Pancreas (tissue), 10 donors: ENCODE results near the gene NKD2. TPM values are rescaled to one million over a fixed set of nuclear protein-coding genes. Genes with fewer than 3 reads are reported as not detected.
A peak's percentile ranks its signal among the peaks of the same experiment; 100 is the strongest.

Experiments
- ATAC-seq, 4 donors: fragments of 200-7000 bp; cut with Tn5 transposase; one replicate each; pipeline versions ENCODE4 v1.8.0 to v1.9.1; 2020; ENCODE audit warnings: mild to moderate bottlenecking in 4 of 4, moderate library complexity in 4 of 4
- DNase-seq, 6 donors: peaks; one replicate each; pipeline ENCODE4 v3.0.0-alpha.2; 2020
- FAIRE-seq: peaks from 2 replicates; lab custom pipeline; 2012; peaks lifted over from hg19 to GRCh38; lab: Jason Lieb, UNC
- H3K27ac ChIP-seq, 4 donors: fragments of 200-600 bp; sonication (generic); 1 replicate in 3 of 4; 2 replicates in 1 of 4; pipeline versions ENCODE4 v1.5.0 to v1.8.0; 2020
- H3K27me3 ChIP-seq, 4 donors: fragments of 200-600 bp; one replicate each; pipeline ENCODE4 v1.8.0; 2021
- H3K36me3 ChIP-seq, 3 donors: fragments of 200-600 bp; sonication (generic) in 1 of 3; one replicate each; pipeline versions ENCODE4 v1.5.0 to v1.8.0; 2020 to 2021
- H3K4me1 ChIP-seq, 3 donors: fragments of 200-600 bp; one replicate each; pipeline ENCODE4 v1.8.0; 2021
- H3K4me3 ChIP-seq, 4 donors: fragments of 200-600 bp; sonication (generic) in 2 of 4; one replicate each; pipeline versions ENCODE4 v1.5.0 to v1.8.0; 2020 to 2021
- H3K9me3 ChIP-seq, 4 donors: fragments of 200-600 bp; one replicate each; pipeline ENCODE4 v1.8.0; 2021
- WGBS, 2 donors: extraction: QIAGEN DNeasy Blood & Tissue Kit; methylation state at CpG; one replicate each; pipeline ENCODE4 v1.1.7; 2013; 5-methylcytosine and 5-hydroxymethylcytosine counted together
- intact Hi-C, 3 donors: fragments of 100-400 bp; cut with DNase I; formaldehyde crosslinking; loops; one replicate each; pipeline versions ENCODE4 v1.11.1 to v1.14.2; 2022
- polyA plus RNA-seq, 2 donors: library from polyadenylated mRNA; stranded (reverse); fragments of 200-250 nt; gene quantifications; one replicate each; pipeline ENCODE4 v1.2.3, GENCODE V29; 2013
- total RNA-seq, 6 donors: library from RNA; stranded (reverse); fragmentation: NEBNext Ultra II Directional in 4 of 6; extraction: Animal tissue kit (Norgen Biotek cat#: 25700) in 4 of 6; gene quantifications; one replicate each; pipeline versions ENCODE4 v1.2.1 to v1.2.4, GENCODE V29; 2021 to 2023
- TF ChIP-seq, protein P1 (sequence below), 4 donors: fragments of 200-600 bp; sonication (generic) in 3 of 4; IDR thresholded peaks; one replicate each; pipeline versions ENCODE4 v1.5.0 to v1.8.0; 2021; ENCODE audit warnings: antibody characterized with exemption in 4 of 4
- donor health status: healthy with polysubstance abuse.
- donor health status: DM: no; HTN: no; CAD: no; lungs with moderate emphysema.
- donor health status: DM: no; HTN: no; CAD: no.
- donor health status: control.
- donor health status: control.
- donor health status: Bipolar disorder and iron deficiency.
- donor health status: DM: yes; HTN: yes; CAD: no.
- donor health status: DM: no; HTN: no; CAD: no.
- donor health status: DM: no; HTN: no; CAD: no.
- donor health status: DM: yes; HTN: yes; CAD: no.

Gene NKD2
- total and polyA plus RNA-seq, 8 donors, result 1.8 to 18.6 (median 4.3) TPM

GRCh38 chr5:1063661-1064382, 55.2 kb downstream of the NKD2 start:
- Histone ChIP-seq H3K4me3 (no peak overlapping the region), H3K27me3 (no peaks in the 10 kb centered on the region), H3K9me3 (no peaks in the 10 kb centered on the region), H3K36me3 (peaks cover 0 to 54% (median 12%) of the 10 kb centered on the region in 3 donors), H3K4me1 (no peaks in the 10 kb centered on the region), H3K27ac (no peak overlapping the region)
- intact Hi-C loops, result no loop called here
- WGBS, 2 donors, result 91 to 94% methylated on average over 50 to 56 of the region's 56 CpGs
- FAIRE-seq (no peak), ATAC-seq (no peak), DNase-seq (peak in 2 of 6 donors; percentile 28 to 71)
- TF ChIP-seq, protein P1, sequence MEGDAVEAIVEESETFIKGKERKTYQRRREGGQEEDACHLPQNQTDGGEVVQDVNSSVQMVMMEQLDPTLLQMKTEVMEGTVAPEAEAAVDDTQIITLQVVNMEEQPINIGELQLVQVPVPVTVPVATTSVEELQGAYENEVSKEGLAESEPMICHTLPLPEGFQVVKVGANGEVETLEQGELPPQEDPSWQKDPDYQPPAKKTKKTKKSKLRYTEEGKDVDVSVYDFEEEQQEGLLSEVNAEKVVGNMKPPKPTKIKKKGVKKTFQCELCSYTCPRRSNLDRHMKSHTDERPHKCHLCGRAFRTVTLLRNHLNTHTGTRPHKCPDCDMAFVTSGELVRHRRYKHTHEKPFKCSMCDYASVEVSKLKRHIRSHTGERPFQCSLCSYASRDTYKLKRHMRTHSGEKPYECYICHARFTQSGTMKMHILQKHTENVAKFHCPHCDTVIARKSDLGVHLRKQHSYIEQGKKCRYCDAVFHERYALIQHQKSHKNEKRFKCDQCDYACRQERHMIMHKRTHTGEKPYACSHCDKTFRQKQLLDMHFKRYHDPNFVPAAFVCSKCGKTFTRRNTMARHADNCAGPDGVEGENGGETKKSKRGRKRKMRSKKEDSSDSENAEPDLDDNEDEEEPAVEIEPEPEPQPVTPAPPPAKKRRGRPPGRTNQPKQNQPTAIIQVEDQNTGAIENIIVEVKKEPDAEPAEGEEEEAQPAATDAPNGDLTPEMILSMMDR (IDR thresholded peaks at IDR 0.05), result no peak

DNA sequence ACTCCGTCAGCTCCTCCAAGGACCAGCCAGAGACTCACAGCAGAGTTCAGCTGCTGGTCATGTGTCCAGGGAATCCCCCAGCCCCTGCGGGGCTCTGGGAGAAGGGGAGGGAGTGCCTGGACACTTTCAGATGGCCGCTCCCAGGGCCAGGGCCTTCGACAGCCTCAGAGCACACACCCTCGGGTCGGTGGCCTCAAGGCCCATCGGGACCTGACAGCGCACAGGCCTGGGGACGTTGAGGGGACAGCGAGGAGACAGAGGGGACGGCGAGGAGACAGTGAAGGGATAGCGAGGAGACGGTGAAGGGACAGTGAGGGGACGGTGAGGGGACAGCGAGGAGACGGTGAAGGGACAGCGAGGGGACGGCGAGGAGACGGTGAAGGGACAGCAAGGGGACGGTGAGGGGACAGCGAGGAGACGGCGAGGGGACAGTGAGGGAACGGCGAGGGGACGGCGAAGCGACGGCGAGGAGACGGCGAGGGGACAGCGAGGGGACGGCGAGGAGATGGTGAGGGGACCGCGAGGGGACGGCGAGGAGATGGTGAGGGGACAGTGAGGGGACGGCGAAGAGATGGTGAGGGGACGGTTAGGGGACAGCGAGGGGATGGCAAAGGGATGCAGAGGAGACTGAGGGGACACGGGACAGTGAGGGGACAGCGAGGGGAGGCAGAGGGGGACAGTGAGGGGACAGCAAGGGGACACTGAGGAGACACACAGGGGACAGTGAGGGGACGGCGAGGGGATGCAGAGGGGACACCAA, 56.0 kb downstream of the NKD2 start:
- Histone ChIP-seq H3K4me3 (no peak overlapping the region), H3K9me3 (no peaks in the 10 kb centered on the region), H3K27ac (no peak overlapping the region), H3K4me1 (no peaks in the 10 kb centered on the region), H3K36me3 (peaks cover 0 to 53% (median 9%) of the 10 kb centered on the region in 3 donors), H3K27me3 (no peaks in the 10 kb centered on the region)
- 91 to 92% methylated on average over 48 to 49 of the region's 49 CpGs for WGBS, 2 donors
- FAIRE-seq (no peak), ATAC-seq (no peak), DNase-seq (peak in 2 of 6 donors; percentile 19 to 29)
- intact Hi-C loops, result no loop called here
- TF ChIP-seq, protein P1 (IDR thresholded peaks at IDR 0.05), result no peak

DNA sequence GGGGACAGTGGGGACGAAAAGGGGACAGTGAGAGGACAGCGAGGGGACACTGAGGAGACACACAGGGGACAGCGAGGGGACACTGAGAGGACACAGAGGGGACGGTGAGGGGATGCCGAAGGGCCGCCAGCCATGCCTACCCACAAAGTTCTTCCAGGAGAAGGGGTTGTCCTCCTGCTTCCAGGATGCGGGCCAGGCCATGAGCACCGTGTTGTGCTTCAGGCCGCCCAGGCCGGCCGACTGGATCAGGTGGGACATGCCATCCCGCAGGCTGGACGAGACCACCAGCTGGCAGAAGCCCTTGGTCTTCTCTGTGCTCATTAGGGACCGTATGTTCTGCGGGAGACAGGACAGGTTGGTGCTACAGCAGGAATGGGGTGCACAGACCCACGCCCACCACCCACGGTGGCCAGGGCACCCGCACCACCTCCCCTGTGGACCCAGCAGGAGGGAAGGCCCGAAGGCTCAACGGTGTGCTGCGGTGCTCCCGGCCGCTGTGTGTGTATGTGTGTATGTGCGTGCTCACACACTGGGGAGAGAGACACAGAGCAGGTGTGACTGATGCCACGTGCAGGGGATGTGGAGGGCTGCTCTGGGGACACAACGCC, 56.6 kb downstream of the NKD2 start:
- 92% methylated on average over 26 of the region's 26 CpGs for WGBS, 2 donors
- Histone ChIP-seq H3K27me3 (no peaks in the 10 kb centered on the region), H3K4me3 (no peak overlapping the region), H3K4me1 (no peaks in the 10 kb centered on the region), H3K9me3 (no peaks in the 10 kb centered on the region), H3K27ac (no peak overlapping the region), H3K36me3 (peaks cover 0 to 46% (median 8%) of the 10 kb centered on the region in 3 donors)
- FAIRE-seq (no peak), ATAC-seq (no peak), DNase-seq (peak in 2 of 6 donors; percentile 18 to 58)
- TF ChIP-seq, protein P1 (IDR thresholded peaks at IDR 0.05), result no peak
- intact Hi-C loops, result no loop called here

DNA sequence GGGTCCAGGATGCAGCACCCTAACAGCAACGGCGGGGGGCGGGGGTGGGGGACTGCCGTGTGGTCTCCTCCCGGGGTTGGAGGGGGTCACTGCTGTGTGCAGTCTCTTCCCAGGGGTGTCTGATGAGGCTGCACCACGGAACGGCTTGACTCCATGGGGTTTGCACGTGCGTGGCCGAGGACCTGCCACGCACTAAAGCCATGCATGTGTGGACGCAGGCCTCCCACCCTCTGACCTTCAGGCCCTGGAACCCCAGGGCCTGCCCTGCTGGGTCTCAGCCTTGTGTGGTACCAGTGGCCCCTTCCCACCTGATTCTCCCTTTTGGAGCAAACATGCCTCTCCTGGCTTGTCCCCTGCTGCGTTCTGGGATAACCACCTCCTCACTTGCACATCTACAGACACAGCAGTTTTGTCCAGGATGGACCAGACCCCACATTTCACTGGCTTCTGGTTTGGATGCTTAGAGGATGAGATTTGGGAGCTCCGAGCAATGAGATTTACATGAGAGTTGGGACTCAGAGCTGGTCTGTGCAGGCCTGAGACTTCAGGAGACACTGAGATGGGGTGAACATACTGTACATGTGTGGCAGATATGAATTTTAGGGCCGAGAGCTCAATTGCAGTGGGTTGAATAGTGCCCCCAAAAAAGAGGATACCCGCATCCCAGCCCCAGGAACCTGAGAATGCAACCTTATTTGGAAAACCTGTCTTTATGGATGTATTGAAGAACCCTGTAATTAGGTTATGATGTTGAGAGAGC, 57.5 kb downstream of the NKD2 start:
- 91 to 94% methylated on average over 16 of the region's 16 CpGs for WGBS, 2 donors
- Histone ChIP-seq H3K9me3 (no peaks in the 10 kb centered on the region), H3K36me3 (peaks cover 0 to 45% (median 8%) of the 10 kb centered on the region in 3 donors), H3K4me3 (no peak overlapping the region), H3K27me3 (no peaks in the 10 kb centered on the region), H3K27ac (no peak overlapping the region), H3K4me1 (no peaks in the 10 kb centered on the region)
- DNase-seq, result peak in 2 of 6 donors; percentile 14 to 53
- TF ChIP-seq, protein P1 (IDR thresholded peaks at IDR 0.05), result no peak
- ATAC-seq, result no peak
- intact Hi-C loops, result no loop called here
- no peak for FAIRE-seq
